AG04449 (cell line): ENCODE results near the gene GPRASP2.

Experiments
- CTCF ChIA-PET: fragments of 350-600 bp; formaldehyde crosslinking; extraction: SDS; loops from one replicate; lab custom pipeline; 2021; ENCODE audit warnings: antibody characterized with exemption; lab: Yijun Ruan, JAX
- POLR2A ChIA-PET: fragments of 400-600, 350-600 bp; formaldehyde crosslinking; extraction: SDS; loops from one replicate; lab custom pipeline; 2020; ENCODE audit warnings: antibody characterized with exemption, inconsistent platforms; lab: Yijun Ruan, JAX
- DNase-seq: peaks from one replicate; pipeline ENCODE4 v3.0.0-alpha.2; 2010; ENCODE audit warnings: low read depth, low spot score
- H3K4me3 ChIP-seq: 2 replicates; pipeline ENCODE4 v1.5.1; 2011; ENCODE audit warnings: low read depth, mild to moderate bottlenecking, control low read depth, low read length
- CTCF ChIP-seq: IDR thresholded peaks from one replicate; pipeline ENCODE4 v1.5.1; 2011; ENCODE audit warnings: mild to moderate bottlenecking, moderate library complexity, low read length, control low read depth, inconsistent platforms; ENCODE audit not compliant: insufficient read depth; ENCODE audit errors: missing control alignments

GPRASP2 gene

GRCh38 chrX:102694749-102695148 lies 17.5 kb upstream of the GPRASP2 start:
- ChIA-PET CTCF (interaction anchor here (1.3 kb wide), 1 partner anchor 11 kb away, joined by 3 read pairs; no protein-coding TSS in a partner anchor), POLR2A (no interaction called here)
- no peak for TF ChIP-seq CTCF
- no peak for DNase-seq
- H3K4me3 ChIP-seq, result no peak overlapping the region

GRCh38 chrX:102696306-102696705 lies 15.9 kb upstream of the GPRASP2 start:
- ChIA-PET CTCF (no interaction called here), POLR2A (no interaction called here)
- no peak overlapping the region for H3K4me3 ChIP-seq
- TF ChIP-seq CTCF, result no peak
- DNase-seq, result no peak

DNA sequence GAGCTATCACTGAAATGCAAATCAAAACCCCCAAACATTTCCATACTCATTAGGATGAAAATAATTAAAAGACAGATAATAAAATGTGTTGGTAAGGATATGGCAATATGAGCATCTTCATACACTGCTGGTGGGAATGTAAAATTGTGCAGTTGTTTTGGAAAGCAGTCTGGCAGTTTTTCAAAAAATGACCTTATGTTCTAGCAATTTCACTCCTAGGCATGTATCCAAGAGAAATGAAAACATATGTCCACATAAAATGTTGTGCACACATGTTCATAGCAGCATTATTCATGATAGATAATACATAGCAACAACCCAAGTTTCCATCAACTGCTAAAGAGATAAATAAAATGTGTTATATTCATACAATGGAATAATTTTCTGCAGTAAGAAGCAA lies 14.8 kb upstream of the GPRASP2 start:
- TF ChIP-seq CTCF, result no peak
- H3K4me3 ChIP-seq, result no peak overlapping the region
- DNase-seq, result no peak
- ChIA-PET POLR2A (no interaction called here), CTCF (no interaction called here)

DNA sequence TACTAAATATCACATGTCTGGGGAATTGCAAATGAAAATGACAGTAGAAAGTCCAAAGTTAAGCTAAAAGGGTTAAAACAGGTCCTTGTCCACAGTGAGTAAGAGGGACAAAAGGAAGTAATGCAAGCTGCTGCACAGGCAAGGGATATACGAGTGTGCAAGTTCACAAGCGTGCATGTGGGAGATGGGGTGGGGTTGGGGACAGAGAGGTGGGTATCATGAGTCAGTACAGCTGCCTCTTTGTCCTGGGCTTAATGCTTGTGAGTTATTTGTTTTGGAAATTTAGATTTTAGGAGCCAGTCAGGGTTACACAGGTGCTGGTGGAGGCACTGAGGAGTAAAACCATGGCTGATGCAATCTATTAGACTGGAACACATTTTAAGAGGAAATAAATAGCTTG lies 3.3 kb upstream of the GPRASP2 start:
- ChIA-PET CTCF (no interaction called here), POLR2A (no interaction called here)
- H3K4me3 ChIP-seq, result no peak overlapping the region
- DNase-seq, result no peak
- no peak for TF ChIP-seq CTCF

- ChIA-PET CTCF (no interaction called here), POLR2A (no interaction called here)
- TF ChIP-seq CTCF, result no peak
- DNase-seq, result no peak
- H3K4me3 ChIP-seq, result peak overlapping the region; percentile 69
Measured at GRCh38 chrX:102711872-102712215, 404 bp upstream of the GPRASP2 start.

DNA sequence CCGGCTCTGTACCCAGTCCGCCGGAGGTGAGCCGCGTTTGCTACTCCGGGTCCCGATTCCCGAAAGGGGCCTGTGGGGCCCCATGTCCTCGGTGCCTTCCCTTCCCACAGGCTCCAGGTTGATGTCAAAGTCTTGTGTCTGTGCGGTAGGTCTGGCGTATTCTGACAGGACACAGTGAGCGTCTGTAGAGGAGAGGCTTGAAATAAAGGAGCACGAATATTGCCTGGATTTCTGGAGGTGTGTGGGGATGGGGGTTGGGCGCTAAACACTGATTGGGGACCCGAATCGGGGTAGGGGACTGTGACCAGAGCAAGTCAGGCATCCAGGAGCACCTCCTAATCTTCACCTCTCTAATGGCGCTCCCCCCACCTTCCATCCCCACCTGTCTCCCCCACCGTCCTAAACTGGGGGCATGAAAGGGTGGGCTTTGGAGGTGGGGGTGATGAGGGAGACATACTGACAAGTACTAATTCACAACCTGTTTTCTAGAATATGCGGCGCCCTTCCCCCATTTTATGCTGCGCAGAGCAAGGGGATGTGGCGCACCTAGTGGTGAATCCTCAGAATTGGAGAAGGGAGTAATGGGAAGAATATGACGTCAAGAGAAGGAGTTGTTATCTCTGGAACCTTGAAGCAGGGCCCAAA lies 855 bp downstream of the GPRASP2 start:
- ChIA-PET POLR2A (no interaction called here), CTCF (no interaction called here)
- TF ChIP-seq CTCF, result peak; percentile 50
- DNase-seq, result no peak
- H3K4me3 ChIP-seq, result peak overlapping the region; percentile 69
